ENCODE measurements around the gene AKR1D1.

Gene AKR1D1

GRCh38 chr7:138077809-138078208, 1.6 kb downstream of the AKR1D1 start:
- TF ChIP-seq CTCF (IDR thresholded peaks at IDR 0.05): no peak

GRCh38 chr7:138079137-138079536, 2.9 kb downstream of the AKR1D1 start:
- TF ChIP-seq CTCF (IDR thresholded peaks at IDR 0.05): no peak

GRCh38 chr7:138081868-138082267, 5.6 kb downstream of the AKR1D1 start:
- no peak for TF ChIP-seq CTCF (IDR thresholded peaks at IDR 0.05)

- TF ChIP-seq CTCF (IDR thresholded peaks at IDR 0.05): no peak
Measured at GRCh38 chr7:138083859-138084258, 7.6 kb downstream of the AKR1D1 start.

- TF ChIP-seq CTCF (IDR thresholded peaks at IDR 0.05): no peak
Measured at GRCh38 chr7:138086563-138087270, 10.5 kb downstream of the AKR1D1 start.

GRCh38 chr7:138089080-138089901, 13.0 kb downstream of the AKR1D1 start:
- TF ChIP-seq CTCF (IDR thresholded peaks at IDR 0.05): no peak

GRCh38 chr7:138091032-138091431, 14.8 kb downstream of the AKR1D1 start:
- no peak for TF ChIP-seq CTCF (IDR thresholded peaks at IDR 0.05)

Measured in LNCAP (cell line).